Upper lobe of left lung (tissue), 4 donors: ENCODE results near the gene VDAC2.

Experiments
- EP300 ChIP-seq, 4 donors: sonication (generic); formaldehyde crosslinking; IDR thresholded peaks; one replicate each; pipeline ENCODE4 v1.5.1; 2017; ENCODE audit warnings: antibody characterized with exemption in 4 of 4, control low read depth in 2 of 4
- POLR2A ChIP-seq, 4 donors: fragments of 450-650 bp; IDR thresholded peaks; one replicate each; pipeline ENCODE4 v1.5.1; 2016 to 2017; ENCODE audit warnings: antibody characterized with exemption in 4 of 4, mild to moderate bottlenecking in 2 of 4
- POLR2AphosphoS5 ChIP-seq, 2 donors: sonication (generic); formaldehyde crosslinking; IDR thresholded peaks; one replicate each; pipeline ENCODE4 v1.5.1; 2017; ENCODE audit warnings: antibody characterized with exemption in 2 of 2
- TF ChIP-seq, protein P1 (sequence below), 6 experiments: fragments of 450-650 bp in 4 of 6; fragments of 200-600 bp in 2 of 6; sonication (generic) in 2 of 6; IDR thresholded peaks; one replicate each; pipeline ENCODE4 v1.5.1; 2016 to 2019; ENCODE audit warnings: antibody characterized with exemption in 6 of 6

DNA sequence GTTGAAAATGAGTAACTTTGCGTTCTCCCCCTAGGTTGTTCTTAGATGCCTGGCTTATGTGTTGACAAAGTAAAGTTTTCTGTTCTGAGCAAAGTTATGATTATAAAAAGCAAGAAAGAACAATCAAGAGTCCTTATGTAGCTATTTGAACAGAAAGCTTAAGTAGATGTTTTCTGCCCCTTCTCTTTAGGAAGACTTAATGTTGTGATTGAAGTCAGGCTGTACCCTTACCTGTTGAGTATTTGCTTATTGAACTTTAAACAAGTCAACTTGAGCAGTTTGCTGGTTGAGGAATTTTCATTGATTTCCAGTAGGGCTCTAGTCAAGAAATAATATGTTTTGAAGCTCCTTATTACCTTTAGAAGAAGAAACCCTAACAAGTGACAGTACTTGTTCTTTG, 33.9 kb upstream of the VDAC2 start:
- TF ChIP-seq, protein P1, sequence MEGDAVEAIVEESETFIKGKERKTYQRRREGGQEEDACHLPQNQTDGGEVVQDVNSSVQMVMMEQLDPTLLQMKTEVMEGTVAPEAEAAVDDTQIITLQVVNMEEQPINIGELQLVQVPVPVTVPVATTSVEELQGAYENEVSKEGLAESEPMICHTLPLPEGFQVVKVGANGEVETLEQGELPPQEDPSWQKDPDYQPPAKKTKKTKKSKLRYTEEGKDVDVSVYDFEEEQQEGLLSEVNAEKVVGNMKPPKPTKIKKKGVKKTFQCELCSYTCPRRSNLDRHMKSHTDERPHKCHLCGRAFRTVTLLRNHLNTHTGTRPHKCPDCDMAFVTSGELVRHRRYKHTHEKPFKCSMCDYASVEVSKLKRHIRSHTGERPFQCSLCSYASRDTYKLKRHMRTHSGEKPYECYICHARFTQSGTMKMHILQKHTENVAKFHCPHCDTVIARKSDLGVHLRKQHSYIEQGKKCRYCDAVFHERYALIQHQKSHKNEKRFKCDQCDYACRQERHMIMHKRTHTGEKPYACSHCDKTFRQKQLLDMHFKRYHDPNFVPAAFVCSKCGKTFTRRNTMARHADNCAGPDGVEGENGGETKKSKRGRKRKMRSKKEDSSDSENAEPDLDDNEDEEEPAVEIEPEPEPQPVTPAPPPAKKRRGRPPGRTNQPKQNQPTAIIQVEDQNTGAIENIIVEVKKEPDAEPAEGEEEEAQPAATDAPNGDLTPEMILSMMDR (IDR thresholded peaks at IDR 0.05): no peak
- TF ChIP-seq POLR2A (IDR thresholded peaks at IDR 0.05) (no peak), EP300 (IDR thresholded peaks at IDR 0.05) (no peak), POLR2AphosphoS5 (IDR thresholded peaks at IDR 0.05) (no peak)
